Spleen (tissue), 7 donors: ENCODE results near the gene STAC2.

Source experiments
- POLR2A ChIP-seq, 3 donors: fragments of 450-650 bp; IDR thresholded peaks; one replicate each; pipeline ENCODE4 v1.5.1; 2017; ENCODE audit warnings: antibody characterized with exemption in 3 of 3, mild to moderate bottlenecking in 1 of 3
- POLR2AphosphoS5 ChIP-seq, 3 donors: sonication (generic); formaldehyde crosslinking; IDR thresholded peaks; one replicate each; pipeline ENCODE4 v1.5.1; 2017; ENCODE audit warnings: antibody characterized with exemption in 3 of 3
- TF ChIP-seq, protein P1 (sequence below), 11 experiments: fragments of 200-600 bp in 7 of 11; fragments of 450-650 bp in 4 of 11; sonication (generic) in 4 of 11; IDR thresholded peaks in 8 of 11; conservative IDR thresholded peaks in 3 of 11; 1 replicate in 7 of 11; 2 replicates in 4 of 11; pipeline versions ENCODE4 v1.4.0 to v1.8.0; 2016 to 2021; ENCODE audit warnings: antibody characterized with exemption in 11 of 11, inconsistent platforms in 4 of 11, mild to moderate bottlenecking in 1 of 11
- donor health status: DM: no; HTN: no; CAD: no; lungs with moderate emphysema.
- donor health status: DM: no; HTN: no; CAD: no.
- donor health status: DM: no; HTN: no; CAD: no.

DNA sequence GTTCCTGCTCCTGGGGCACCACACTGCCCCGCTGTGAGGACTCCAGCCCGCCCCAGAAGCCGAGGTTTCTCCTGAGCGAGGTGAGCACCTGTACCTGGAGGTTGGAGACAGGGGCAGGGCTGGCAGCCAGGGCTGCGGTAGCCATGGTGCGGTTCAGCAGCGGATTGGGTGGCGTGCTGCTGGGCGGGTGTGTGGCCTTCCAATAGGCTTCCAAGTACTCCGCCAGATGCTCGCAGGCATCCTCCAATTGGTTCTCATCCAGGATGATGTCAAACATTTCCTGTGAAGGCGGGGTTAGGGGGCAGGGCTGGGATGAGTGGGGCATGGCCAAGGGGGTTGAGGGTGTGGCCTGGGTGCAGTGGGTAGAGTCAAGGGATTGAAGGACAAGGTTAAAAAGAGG is 48.5 kb downstream of the STAC2 start:
- TF ChIP-seq, protein P1, sequence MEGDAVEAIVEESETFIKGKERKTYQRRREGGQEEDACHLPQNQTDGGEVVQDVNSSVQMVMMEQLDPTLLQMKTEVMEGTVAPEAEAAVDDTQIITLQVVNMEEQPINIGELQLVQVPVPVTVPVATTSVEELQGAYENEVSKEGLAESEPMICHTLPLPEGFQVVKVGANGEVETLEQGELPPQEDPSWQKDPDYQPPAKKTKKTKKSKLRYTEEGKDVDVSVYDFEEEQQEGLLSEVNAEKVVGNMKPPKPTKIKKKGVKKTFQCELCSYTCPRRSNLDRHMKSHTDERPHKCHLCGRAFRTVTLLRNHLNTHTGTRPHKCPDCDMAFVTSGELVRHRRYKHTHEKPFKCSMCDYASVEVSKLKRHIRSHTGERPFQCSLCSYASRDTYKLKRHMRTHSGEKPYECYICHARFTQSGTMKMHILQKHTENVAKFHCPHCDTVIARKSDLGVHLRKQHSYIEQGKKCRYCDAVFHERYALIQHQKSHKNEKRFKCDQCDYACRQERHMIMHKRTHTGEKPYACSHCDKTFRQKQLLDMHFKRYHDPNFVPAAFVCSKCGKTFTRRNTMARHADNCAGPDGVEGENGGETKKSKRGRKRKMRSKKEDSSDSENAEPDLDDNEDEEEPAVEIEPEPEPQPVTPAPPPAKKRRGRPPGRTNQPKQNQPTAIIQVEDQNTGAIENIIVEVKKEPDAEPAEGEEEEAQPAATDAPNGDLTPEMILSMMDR (IDR thresholded peaks at IDR 0.05 in 8 of 11, conservative IDR thresholded peaks at IDR 0.05 in 3 of 11), result no peak
- TF ChIP-seq POLR2A (IDR thresholded peaks at IDR 0.05) (no peak), POLR2AphosphoS5 (IDR thresholded peaks at IDR 0.05) (no peak)
